ENCODE results near the gene NRXN3. TPM values are rescaled to one million over a fixed set of nuclear protein-coding genes. Genes with fewer than 3 reads are reported as not detected.

NRXN3 gene
- total and polyA plus RNA-seq, 2 donors (not counting 1 experiment from before 2014, with no cell fraction given) = 0.83 to 34.6 TPM

DNA sequence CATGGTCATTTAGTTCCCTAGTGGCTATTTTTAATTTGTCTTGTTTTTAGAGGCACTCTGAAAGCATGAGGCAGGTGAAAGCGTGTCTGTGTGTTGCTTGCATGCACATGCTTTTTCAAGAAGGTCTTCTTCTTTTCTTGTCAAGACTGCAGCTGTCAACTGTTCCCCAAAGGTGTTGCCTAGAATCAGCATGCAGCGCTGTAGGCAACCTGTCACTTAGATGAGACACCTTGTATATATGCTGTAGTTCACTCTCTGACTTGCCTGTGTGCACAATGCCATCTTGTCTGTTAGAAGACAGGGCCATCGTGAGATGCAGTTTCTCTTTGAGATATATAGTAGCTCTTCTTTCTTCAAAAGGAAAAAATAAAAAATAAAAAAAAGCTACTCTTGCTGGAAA lies 1155.4 kb downstream of the NRXN3 start:
- H3K9ac ChIP-seq (ENCODE audit: insufficient read depth, low read length) = no peak overlapping the region
- H3K27ac ChIP-seq (ENCODE audit: insufficient read depth, low read length) = no peak overlapping the region
- no peak for DNase-seq (ENCODE audit: low read depth in 2 of 2)
- H3K9me3 ChIP-seq (ENCODE audit: control insufficient read depth, insufficient read depth, low read depth, low read length) = no peaks in the 10 kb centered on the region
- H3K27me3 ChIP-seq (ENCODE audit: control insufficient read depth, insufficient read depth, low read length) = no peaks in the 10 kb centered on the region
- no peak for TF ChIP-seq EZH2 (IDR thresholded peaks at IDR 0.05; ENCODE audit: low read length, missing control alignments)
- TF ChIP-seq, protein P1, sequence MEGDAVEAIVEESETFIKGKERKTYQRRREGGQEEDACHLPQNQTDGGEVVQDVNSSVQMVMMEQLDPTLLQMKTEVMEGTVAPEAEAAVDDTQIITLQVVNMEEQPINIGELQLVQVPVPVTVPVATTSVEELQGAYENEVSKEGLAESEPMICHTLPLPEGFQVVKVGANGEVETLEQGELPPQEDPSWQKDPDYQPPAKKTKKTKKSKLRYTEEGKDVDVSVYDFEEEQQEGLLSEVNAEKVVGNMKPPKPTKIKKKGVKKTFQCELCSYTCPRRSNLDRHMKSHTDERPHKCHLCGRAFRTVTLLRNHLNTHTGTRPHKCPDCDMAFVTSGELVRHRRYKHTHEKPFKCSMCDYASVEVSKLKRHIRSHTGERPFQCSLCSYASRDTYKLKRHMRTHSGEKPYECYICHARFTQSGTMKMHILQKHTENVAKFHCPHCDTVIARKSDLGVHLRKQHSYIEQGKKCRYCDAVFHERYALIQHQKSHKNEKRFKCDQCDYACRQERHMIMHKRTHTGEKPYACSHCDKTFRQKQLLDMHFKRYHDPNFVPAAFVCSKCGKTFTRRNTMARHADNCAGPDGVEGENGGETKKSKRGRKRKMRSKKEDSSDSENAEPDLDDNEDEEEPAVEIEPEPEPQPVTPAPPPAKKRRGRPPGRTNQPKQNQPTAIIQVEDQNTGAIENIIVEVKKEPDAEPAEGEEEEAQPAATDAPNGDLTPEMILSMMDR (conservative IDR thresholded peaks at IDR 0.05 in 1 of 2, IDR thresholded peaks at IDR 0.05 in 1 of 2; ENCODE audit: low read depth in 1 of 2, low read length in 2 of 2) = no peak
- H3K36me3 ChIP-seq (ENCODE audit: control insufficient read depth, insufficient read depth, low read length) = no peaks in the 10 kb centered on the region
- no peaks in the 10 kb centered on the region for H3K79me2 ChIP-seq (ENCODE audit: control insufficient read depth, insufficient read depth, low read length)
- H3K4me1 ChIP-seq (ENCODE audit: control insufficient read depth, extremely low read depth, insufficient read depth, low read length) = no peaks in the 10 kb centered on the region
- H3K4me2 ChIP-seq (ENCODE audit: extremely low read depth, insufficient read depth, low read length) = no peak overlapping the region
- no peaks in the 10 kb centered on the region for H4K20me1 ChIP-seq (ENCODE audit: control insufficient read depth, extremely low read depth, insufficient read depth, low read length)
- H3K4me3 ChIP-seq (replicated peaks in 1 of 4; ENCODE audit: control extremely low read depth in 1 of 4, insufficient read depth in 1 of 4, low read depth in 3 of 4, low read length in 4 of 4) = no peak overlapping the region
- H2AFZ ChIP-seq (ENCODE audit: low read length) = no peak overlapping the region

DNA sequence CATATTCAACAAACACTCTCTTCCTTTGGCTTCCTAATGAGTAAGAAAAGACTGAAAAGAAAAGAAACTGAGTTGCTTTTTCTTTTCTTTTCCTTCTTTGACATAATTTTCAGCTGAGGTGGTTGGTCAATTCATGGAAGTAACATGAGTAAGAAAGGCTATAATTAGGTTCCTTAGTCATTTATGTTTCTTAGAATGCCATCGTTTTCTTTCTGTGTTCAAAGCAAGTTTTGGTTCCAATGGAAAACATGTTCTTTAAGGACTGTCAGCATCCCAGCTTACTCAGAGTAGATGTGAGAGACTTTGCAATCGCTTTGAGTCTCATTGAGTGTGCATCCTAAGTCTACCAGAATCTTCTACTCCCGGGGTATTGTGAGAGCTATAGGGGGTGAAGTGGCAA lies 1158.7 kb downstream of the NRXN3 start:
- Histone ChIP-seq H3K27ac (ENCODE audit: insufficient read depth, low read length) (no peak overlapping the region), H4K20me1 (ENCODE audit: control insufficient read depth, extremely low read depth, insufficient read depth, low read length) (no peaks in the 10 kb centered on the region), H3K4me1 (ENCODE audit: control insufficient read depth, extremely low read depth, insufficient read depth, low read length) (no peaks in the 10 kb centered on the region), H2AFZ (ENCODE audit: low read length) (no peak overlapping the region), H3K36me3 (ENCODE audit: control insufficient read depth, insufficient read depth, low read length) (no peaks in the 10 kb centered on the region), H3K4me3 (replicated peaks in 1 of 4; ENCODE audit: control extremely low read depth in 1 of 4, insufficient read depth in 1 of 4, low read depth in 3 of 4, low read length in 4 of 4) (no peak overlapping the region), H3K4me2 (ENCODE audit: extremely low read depth, insufficient read depth, low read length) (no peak overlapping the region), H3K79me2 (ENCODE audit: control insufficient read depth, insufficient read depth, low read length) (no peaks in the 10 kb centered on the region), H3K9ac (ENCODE audit: insufficient read depth, low read length) (no peak overlapping the region), H3K27me3 (ENCODE audit: control insufficient read depth, insufficient read depth, low read length) (no peaks in the 10 kb centered on the region), H3K9me3 (ENCODE audit: control insufficient read depth, insufficient read depth, low read depth, low read length) (no peaks in the 10 kb centered on the region)
- no peak for TF ChIP-seq EZH2 (IDR thresholded peaks at IDR 0.05; ENCODE audit: low read length, missing control alignments)
- TF ChIP-seq, protein P1 (conservative IDR thresholded peaks at IDR 0.05 in 1 of 2, IDR thresholded peaks at IDR 0.05 in 1 of 2; ENCODE audit: low read depth in 1 of 2, low read length in 2 of 2) = no peak
- DNase-seq (ENCODE audit: low read depth in 2 of 2) = peak; percentile 17 to 56

DNA sequence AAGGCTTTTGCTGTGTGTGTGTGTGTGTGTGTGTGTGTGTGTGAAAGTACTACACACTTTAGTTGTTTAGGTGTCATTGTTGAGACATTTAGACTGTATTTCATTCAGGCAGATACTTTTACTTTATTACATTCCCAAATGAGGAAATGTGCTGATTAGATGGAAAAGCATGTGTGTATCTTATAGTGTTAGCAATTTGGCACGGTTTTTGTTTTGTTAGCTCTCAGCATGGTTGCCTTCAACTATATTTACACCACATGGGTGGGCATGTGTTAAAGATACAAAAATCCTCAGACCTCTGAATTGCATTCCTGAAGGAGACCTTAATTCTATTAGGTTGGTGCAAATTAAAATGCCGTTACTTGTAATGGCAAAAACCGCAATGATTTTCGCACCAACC lies 1161.7 kb downstream of the NRXN3 start:
- DNase-seq (ENCODE audit: low read depth in 2 of 2) = peak in 1 of 2 donors; percentile 21
- no peak for TF ChIP-seq EZH2 (IDR thresholded peaks at IDR 0.05; ENCODE audit: low read length, missing control alignments)
- TF ChIP-seq, protein P1 (conservative IDR thresholded peaks at IDR 0.05 in 1 of 2, IDR thresholded peaks at IDR 0.05 in 1 of 2; ENCODE audit: low read depth in 1 of 2, low read length in 2 of 2) = no peak
- Histone ChIP-seq H3K9me3 (ENCODE audit: control insufficient read depth, insufficient read depth, low read depth, low read length) (no peaks in the 10 kb centered on the region), H3K4me3 (replicated peaks in 1 of 4; ENCODE audit: control extremely low read depth in 1 of 4, insufficient read depth in 1 of 4, low read depth in 3 of 4, low read length in 4 of 4) (no peak overlapping the region), H2AFZ (ENCODE audit: low read length) (no peak overlapping the region), H3K9ac (ENCODE audit: insufficient read depth, low read length) (no peak overlapping the region), H4K20me1 (ENCODE audit: control insufficient read depth, extremely low read depth, insufficient read depth, low read length) (no peaks in the 10 kb centered on the region), H3K27ac (ENCODE audit: insufficient read depth, low read length) (no peak overlapping the region), H3K79me2 (ENCODE audit: control insufficient read depth, insufficient read depth, low read length) (no peaks in the 10 kb centered on the region), H3K4me1 (ENCODE audit: control insufficient read depth, extremely low read depth, insufficient read depth, low read length) (no peaks in the 10 kb centered on the region), H3K4me2 (ENCODE audit: extremely low read depth, insufficient read depth, low read length) (no peak overlapping the region), H3K36me3 (ENCODE audit: control insufficient read depth, insufficient read depth, low read length) (no peaks in the 10 kb centered on the region), H3K27me3 (ENCODE audit: control insufficient read depth, insufficient read depth, low read length) (no peaks in the 10 kb centered on the region)

Data from fibroblast of lung (primary cell).